ENCODE measurements around the gene SLC6A11.

The SLC6A11 gene

DNA sequence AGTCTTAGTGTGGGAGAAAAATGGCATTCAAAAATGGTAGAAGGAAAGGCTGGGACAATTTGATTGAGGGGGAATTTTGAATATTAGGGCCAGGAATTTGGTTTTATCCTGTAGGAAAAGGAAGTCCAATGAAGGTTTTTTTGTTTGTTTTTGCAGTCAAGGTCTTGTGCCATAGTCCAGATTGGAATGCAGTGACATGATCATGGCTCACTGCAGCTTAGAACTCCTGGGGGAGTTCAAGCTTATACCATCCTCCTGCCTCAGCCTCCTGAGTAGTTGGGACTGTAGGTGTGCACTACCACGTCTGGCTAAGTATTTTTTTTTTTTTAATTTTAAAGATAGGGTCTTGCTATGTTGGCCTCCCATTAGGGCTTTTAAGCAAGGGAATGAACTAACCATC, 2.6 kb upstream of the SLC6A11 start:
- no peak for DNase-seq (ENCODE audit: low spot score)
- TF ChIP-seq, protein P1, sequence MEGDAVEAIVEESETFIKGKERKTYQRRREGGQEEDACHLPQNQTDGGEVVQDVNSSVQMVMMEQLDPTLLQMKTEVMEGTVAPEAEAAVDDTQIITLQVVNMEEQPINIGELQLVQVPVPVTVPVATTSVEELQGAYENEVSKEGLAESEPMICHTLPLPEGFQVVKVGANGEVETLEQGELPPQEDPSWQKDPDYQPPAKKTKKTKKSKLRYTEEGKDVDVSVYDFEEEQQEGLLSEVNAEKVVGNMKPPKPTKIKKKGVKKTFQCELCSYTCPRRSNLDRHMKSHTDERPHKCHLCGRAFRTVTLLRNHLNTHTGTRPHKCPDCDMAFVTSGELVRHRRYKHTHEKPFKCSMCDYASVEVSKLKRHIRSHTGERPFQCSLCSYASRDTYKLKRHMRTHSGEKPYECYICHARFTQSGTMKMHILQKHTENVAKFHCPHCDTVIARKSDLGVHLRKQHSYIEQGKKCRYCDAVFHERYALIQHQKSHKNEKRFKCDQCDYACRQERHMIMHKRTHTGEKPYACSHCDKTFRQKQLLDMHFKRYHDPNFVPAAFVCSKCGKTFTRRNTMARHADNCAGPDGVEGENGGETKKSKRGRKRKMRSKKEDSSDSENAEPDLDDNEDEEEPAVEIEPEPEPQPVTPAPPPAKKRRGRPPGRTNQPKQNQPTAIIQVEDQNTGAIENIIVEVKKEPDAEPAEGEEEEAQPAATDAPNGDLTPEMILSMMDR (IDR thresholded peaks at IDR 0.05; ENCODE audit: extremely low read depth, missing control alignments) = no peak

DNA sequence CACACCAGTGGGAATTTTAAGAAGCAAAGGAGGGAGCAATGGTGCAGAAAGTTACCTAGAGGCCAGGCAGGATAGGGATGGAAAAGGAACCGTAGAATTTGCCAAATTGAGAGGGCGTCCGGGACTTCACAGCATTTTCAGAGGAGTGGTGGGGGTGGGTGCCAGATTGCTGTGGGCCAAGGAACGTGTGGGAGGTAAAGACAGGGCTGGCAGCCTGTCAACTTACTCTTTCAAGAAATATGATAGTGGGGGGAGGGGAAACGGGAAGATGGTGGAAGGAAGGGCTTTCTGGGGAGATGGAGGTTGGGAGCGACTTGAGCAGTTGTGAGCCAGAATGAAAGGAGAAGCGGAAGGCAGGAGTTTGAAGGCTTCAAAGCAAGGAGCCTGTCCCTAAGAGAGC, 1.4 kb upstream of the SLC6A11 start:
- TF ChIP-seq, protein P1 (IDR thresholded peaks at IDR 0.05; ENCODE audit: extremely low read depth, missing control alignments) = no peak
- DNase-seq (ENCODE audit: low spot score) = no peak

DNA sequence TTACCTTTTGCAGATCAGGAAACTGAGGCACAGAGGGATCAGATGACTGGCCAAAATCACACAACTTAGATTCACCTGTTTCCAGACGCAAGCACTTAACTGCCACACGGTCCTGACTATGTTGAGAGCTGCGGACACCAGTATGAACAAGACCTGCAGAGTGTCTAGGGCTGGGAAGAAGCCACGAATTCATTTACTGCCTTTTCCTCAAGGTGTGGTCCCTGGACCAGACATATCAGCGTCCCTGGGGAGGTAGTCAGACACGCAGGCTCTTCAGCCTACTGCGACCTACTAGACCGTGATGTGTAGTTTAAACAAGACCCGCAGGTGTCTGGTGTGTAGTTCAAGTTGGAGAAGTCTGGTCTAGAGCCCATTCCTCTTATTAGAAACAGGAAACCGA, 541 bp upstream of the SLC6A11 start:
- DNase-seq (ENCODE audit: low spot score) = no peak
- TF ChIP-seq, protein P1 (IDR thresholded peaks at IDR 0.05; ENCODE audit: extremely low read depth, missing control alignments) = no peak

DNA sequence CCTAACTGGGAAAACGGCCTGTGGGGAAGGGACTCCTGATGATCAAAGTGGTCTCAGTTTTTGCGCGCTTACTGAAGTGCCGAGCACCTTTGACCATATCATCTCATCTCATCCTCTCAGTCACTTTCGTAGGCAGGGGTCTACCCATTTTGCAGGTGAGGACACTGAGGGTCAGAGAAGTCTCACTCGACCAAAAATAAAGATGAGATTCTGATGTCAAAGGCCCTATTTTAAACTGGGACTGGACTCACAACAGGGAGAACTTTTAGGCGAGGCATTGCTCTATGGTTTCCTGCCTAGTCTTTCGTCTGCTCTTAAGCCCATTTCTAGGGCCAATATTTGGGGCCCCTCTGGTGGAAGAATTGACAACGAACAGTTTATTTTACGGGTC, 830 bp downstream of the SLC6A11 start:
- DNase-seq (ENCODE audit: low spot score) = no peak
- TF ChIP-seq, protein P1 (IDR thresholded peaks at IDR 0.05; ENCODE audit: extremely low read depth, missing control alignments) = no peak

DNA sequence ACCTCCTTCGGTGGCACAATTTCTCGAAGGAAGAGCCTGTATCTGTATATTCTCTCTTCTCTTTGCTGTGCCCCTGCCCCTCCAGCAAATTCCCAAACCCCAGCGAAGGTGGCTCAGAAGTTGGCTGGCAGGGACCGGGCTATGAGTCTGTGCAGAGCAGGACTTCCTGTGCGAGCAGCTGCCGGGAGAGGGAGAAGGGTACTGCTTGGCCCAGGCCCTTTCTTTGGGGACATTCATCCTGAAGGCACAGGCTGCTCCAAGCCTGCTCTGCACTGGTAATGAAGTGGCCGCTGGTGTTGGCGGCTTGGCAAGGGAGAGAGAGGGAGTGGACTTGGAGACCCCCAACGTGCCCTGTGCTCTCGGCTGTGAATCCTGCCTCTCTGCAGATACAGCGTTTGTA, 1.5 kb downstream of the SLC6A11 start:
- DNase-seq (ENCODE audit: low spot score) = no peak
- TF ChIP-seq, protein P1 (IDR thresholded peaks at IDR 0.05; ENCODE audit: extremely low read depth, missing control alignments) = no peak

DNA sequence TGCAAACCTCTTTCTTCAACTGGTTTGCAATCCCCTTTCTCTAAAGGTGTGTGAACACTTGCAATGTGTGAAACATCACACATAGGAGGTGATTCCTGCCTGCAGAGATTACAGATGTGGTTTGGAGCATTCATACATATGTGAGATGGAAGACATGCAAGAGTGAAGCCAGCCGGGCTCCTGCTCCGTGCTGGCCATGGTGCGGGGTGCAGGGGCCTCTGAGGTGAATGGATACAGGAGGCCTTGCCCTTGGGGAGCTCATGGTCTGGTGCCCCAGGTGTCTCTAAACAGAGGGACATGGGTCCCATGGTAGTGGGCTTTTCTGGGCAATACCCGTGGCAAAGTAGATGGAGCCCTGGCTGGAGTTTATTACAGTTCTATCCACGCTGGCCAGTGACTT, 6.0 kb downstream of the SLC6A11 start:
- DNase-seq (ENCODE audit: low spot score) = no peak

DNA sequence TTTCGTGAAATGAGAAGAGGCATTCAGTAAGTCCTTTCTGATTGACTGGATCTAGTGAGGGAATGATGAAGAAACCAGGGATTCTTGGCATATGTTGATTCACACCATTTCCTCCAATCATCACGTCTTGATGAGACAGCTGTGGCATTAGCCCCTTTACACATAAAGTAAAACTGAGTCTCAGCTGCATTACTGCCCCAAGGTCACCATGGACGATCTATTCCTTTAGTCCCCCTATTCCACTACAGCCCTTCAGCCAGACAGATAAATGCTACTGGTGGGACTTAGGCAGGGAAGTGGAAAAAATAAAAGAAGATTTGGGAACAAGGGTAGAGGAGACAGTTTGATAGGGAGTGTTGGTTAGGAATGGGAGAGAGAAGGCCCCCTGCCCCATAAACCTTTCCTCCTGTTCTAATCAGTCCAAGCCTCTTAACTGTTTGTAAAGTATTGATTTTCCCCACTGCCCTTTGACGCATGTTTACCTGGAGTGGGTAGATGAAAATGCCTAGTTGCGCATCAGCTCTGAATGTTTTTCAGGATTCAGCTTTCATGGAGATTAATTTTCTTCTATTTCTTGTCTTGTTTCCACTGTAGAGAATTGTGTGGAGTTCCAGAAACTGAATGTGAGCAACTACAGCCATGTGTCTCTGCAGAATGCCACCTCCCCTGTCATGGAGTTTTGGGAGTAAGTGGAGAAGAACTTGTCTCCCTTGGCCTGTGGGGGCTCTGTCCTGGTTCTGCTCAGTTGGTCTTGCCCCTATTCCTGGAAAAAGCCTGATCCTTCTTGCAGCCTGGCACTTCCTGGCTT, 6.9 kb downstream of the SLC6A11 start:
- TF ChIP-seq, protein P1 (IDR thresholded peaks at IDR 0.05; ENCODE audit: extremely low read depth, missing control alignments) = no peak
- DNase-seq (ENCODE audit: low spot score) = no peak

More for the DNA sequence above, 6.0 kb downstream of the SLC6A11 start:
- TF ChIP-seq, protein P1 (IDR thresholded peaks at IDR 0.05; ENCODE audit: extremely low read depth, missing control alignments) = no peak
